ENCODE results near the gene PRDX6. TPM values are rescaled to one million over a fixed set of nuclear protein-coding genes. Genes with fewer than 3 reads are reported as not detected.
"Not testable (repeated sequence)": the region's sequence is repeated elsewhere in the genome, so short reads cannot be mapped to it uniquely, and the experiment has no call there.

The PRDX6 gene
- total RNA-seq, 5 donors from 2014 or later (not counting 1 experiment from before 2014, with no cell fraction given) = 70.7 to 108 (median 98.3) TPM

GRCh38 chr1:173459885-173460284 lies 17.2 kb upstream of the PRDX6 start:
- Mint-ChIP-seq H3K4me3 (no peak overlapping the region), H3K9me3 (peaks cover 4 to 12% (median 10%) of the 10 kb centered on the region in 3 donors), H3K27ac (peak overlapping the region in 1 of 2 donors; percentile 5), H3K27me3 (no peaks in the 10 kb centered on the region), H3K4me1 (peaks cover 40 to 53% (median 47%) of the 10 kb centered on the region in 3 donors), H3K36me3 (peaks cover 83% of the 10 kb centered on the region)
- POLR2A ChIA-PET = no interaction called here
- peaks cover 3 to 24% of the 10 kb centered on the region in 2 donors for H3K36me3 ChIP-seq (ENCODE audit: control insufficient read depth in 2 of 2, extremely low read depth in 1 of 2, insufficient read depth in 1 of 2, low read length in 1 of 2)
- no peak for ATAC-seq (replicated peaks in 1 of 4)
- WGBS (ENCODE audit: insufficient coverage) = 83% methylated on average over 2 of the region's 4 CpGs
- H3K27ac ChIP-seq (ENCODE audit: low read length) = no peak overlapping the region
- no peaks in the 10 kb centered on the region for H3K9me3 ChIP-seq
- no peak overlapping the region for H3K4me3 ChIP-seq (ENCODE audit: control insufficient read depth in 1 of 2, extremely low read depth in 1 of 2, low read length in 1 of 2)
- CTCF ChIA-PET = no interaction called here
- DNase-seq = no peak
- no peaks in the 10 kb centered on the region for H3K27me3 ChIP-seq (replicated peaks in 1 of 2; ENCODE audit: control insufficient read depth in 2 of 2, extremely low read depth in 1 of 2, insufficient read depth in 2 of 2, low read length in 1 of 2)
- peaks cover 2 to 11% of the 10 kb centered on the region in 2 experiments for H3K4me1 ChIP-seq (ENCODE audit: control insufficient read depth in 1 of 2, extremely low read depth in 1 of 2, insufficient read depth in 2 of 2, low read length in 2 of 2)

- H3K4me1 ChIP-seq (ENCODE audit: control insufficient read depth in 1 of 2, extremely low read depth in 1 of 2, insufficient read depth in 2 of 2, low read length in 2 of 2); H3K9me3 ChIP-seq; H3K27ac ChIP-seq (ENCODE audit: low read length); H3K27ac Mint-ChIP-seq; H3K4me3 Mint-ChIP-seq; ATAC-seq (replicated peaks in 1 of 4); DNase-seq; H3K4me3 ChIP-seq (ENCODE audit: control insufficient read depth in 1 of 2, extremely low read depth in 1 of 2, low read length in 1 of 2); POLR2A ChIA-PET; CTCF ChIA-PET; H3K27me3 ChIP-seq (replicated peaks in 1 of 2; ENCODE audit: control insufficient read depth in 2 of 2, extremely low read depth in 1 of 2, insufficient read depth in 2 of 2, low read length in 1 of 2); H3K27me3 Mint-ChIP-seq: not testable (repeated sequence)
- peaks cover 3 to 24% of the 10 kb centered on the region in 2 donors for H3K36me3 ChIP-seq (ENCODE audit: control insufficient read depth in 2 of 2, extremely low read depth in 1 of 2, insufficient read depth in 1 of 2, low read length in 1 of 2)
- WGBS (ENCODE audit: insufficient coverage) = no CpG with 5 or more reads among the region's 2 CpGs
- peaks cover 86% of the 10 kb centered on the region for H3K36me3 Mint-ChIP-seq
- H3K9me3 Mint-ChIP-seq = peaks cover 9 to 20% (median 19%) of the 10 kb centered on the region in 3 donors
- H3K4me1 Mint-ChIP-seq = peaks cover 34 to 51% (median 42%) of the 10 kb centered on the region in 3 donors
These were observed 14.5 kb upstream of the PRDX6 start for GRCh38 chr1:173462666-173463065.

GRCh38 chr1:173464185-173464584 lies 12.9 kb upstream of the PRDX6 start:
- H3K27me3 Mint-ChIP-seq; H3K27me3 ChIP-seq (replicated peaks in 1 of 2; ENCODE audit: control insufficient read depth in 2 of 2, extremely low read depth in 1 of 2, insufficient read depth in 2 of 2, low read length in 1 of 2); DNase-seq; H3K4me3 Mint-ChIP-seq; H3K4me1 ChIP-seq (ENCODE audit: control insufficient read depth in 1 of 2, extremely low read depth in 1 of 2, insufficient read depth in 2 of 2, low read length in 2 of 2); H3K4me3 ChIP-seq (ENCODE audit: control insufficient read depth in 1 of 2, extremely low read depth in 1 of 2, low read length in 1 of 2); CTCF ChIA-PET; POLR2A ChIA-PET; ATAC-seq (replicated peaks in 1 of 4); H3K27ac ChIP-seq (ENCODE audit: low read length); H3K9me3 ChIP-seq: not testable (repeated sequence)
- Mint-ChIP-seq H3K4me1 (peaks cover 28 to 49% (median 40%) of the 10 kb centered on the region in 3 donors), H3K9me3 (peaks cover 9 to 28% (median 28%) of the 10 kb centered on the region in 3 donors), H3K36me3 (peaks cover 86% of the 10 kb centered on the region), H3K27ac (peak overlapping the region in 1 of 2 donors; percentile 27)
- 77% methylated on average over 2 of the region's 2 CpGs for WGBS (ENCODE audit: insufficient coverage)
- H3K36me3 ChIP-seq (ENCODE audit: control insufficient read depth in 2 of 2, extremely low read depth in 1 of 2, insufficient read depth in 1 of 2, low read length in 1 of 2) = peaks cover 3 to 24% of the 10 kb centered on the region in 2 donors

- no peak overlapping the region for H3K4me3 ChIP-seq (ENCODE audit: control insufficient read depth in 1 of 2, extremely low read depth in 1 of 2, low read length in 1 of 2)
- ATAC-seq (replicated peaks in 1 of 4) (no peak), DNase-seq (no peak)
- no CpG with 5 or more reads among the region's 4 CpGs for WGBS (ENCODE audit: insufficient coverage)
- Mint-ChIP-seq H3K36me3 (peaks cover 81% of the 10 kb centered on the region), H3K27me3 (no peaks in the 10 kb centered on the region), H3K27ac (no peak overlapping the region), H3K4me1 (peaks cover 28 to 40% (median 34%) of the 10 kb centered on the region in 3 donors), H3K4me3 (no peak overlapping the region), H3K9me3 (peaks cover 13 to 45% (median 37%) of the 10 kb centered on the region in 3 donors)
- H3K4me1 ChIP-seq (ENCODE audit: control insufficient read depth in 1 of 2, extremely low read depth in 1 of 2, insufficient read depth in 2 of 2, low read length in 2 of 2) = no peaks in the 10 kb centered on the region
- H3K27ac ChIP-seq (ENCODE audit: low read length) = no peak overlapping the region
- no peaks in the 10 kb centered on the region for H3K36me3 ChIP-seq (ENCODE audit: control insufficient read depth in 2 of 2, extremely low read depth in 1 of 2, insufficient read depth in 1 of 2, low read length in 1 of 2)
- ChIA-PET CTCF (no interaction called here), POLR2A (no interaction called here)
- H3K27me3 ChIP-seq (replicated peaks in 1 of 2; ENCODE audit: control insufficient read depth in 2 of 2, extremely low read depth in 1 of 2, insufficient read depth in 2 of 2, low read length in 1 of 2) = no peaks in the 10 kb centered on the region
- no peaks in the 10 kb centered on the region for H3K9me3 ChIP-seq
These were observed 9.7 kb upstream of the PRDX6 start for GRCh38 chr1:173467426-173467825.

GRCh38 chr1:173469656-173470055 lies 7.5 kb upstream of the PRDX6 start:
- no peak overlapping the region for H3K27ac ChIP-seq (ENCODE audit: low read length)
- Mint-ChIP-seq H3K4me1 (peaks cover 24 to 40% (median 36%) of the 10 kb centered on the region in 3 donors), H3K9me3 (peaks cover 9 to 33% (median 26%) of the 10 kb centered on the region in 3 donors), H3K36me3 (peaks cover 75% of the 10 kb centered on the region), H3K27me3 (no peaks in the 10 kb centered on the region), H3K4me3 (no peak overlapping the region), H3K27ac (no peak overlapping the region)
- H3K4me3 ChIP-seq (ENCODE audit: control insufficient read depth in 1 of 2, extremely low read depth in 1 of 2, low read length in 1 of 2) = no peak overlapping the region
- ChIA-PET CTCF (no interaction called here), POLR2A (no interaction called here)
- H3K27me3 ChIP-seq (replicated peaks in 1 of 2; ENCODE audit: control insufficient read depth in 2 of 2, extremely low read depth in 1 of 2, insufficient read depth in 2 of 2, low read length in 1 of 2) = no peaks in the 10 kb centered on the region
- DNase-seq (no peak), ATAC-seq (replicated peaks in 1 of 4) (no peak)
- H3K9me3 ChIP-seq = no peaks in the 10 kb centered on the region
- H3K4me1 ChIP-seq (ENCODE audit: control insufficient read depth in 1 of 2, extremely low read depth in 1 of 2, insufficient read depth in 2 of 2, low read length in 2 of 2) = peaks cover 4 to 7% of the 10 kb centered on the region in 2 experiments
- 94% methylated on average over 2 of the region's 3 CpGs for WGBS (ENCODE audit: insufficient coverage)
- no peaks in the 10 kb centered on the region for H3K36me3 ChIP-seq (ENCODE audit: control insufficient read depth in 2 of 2, extremely low read depth in 1 of 2, insufficient read depth in 1 of 2, low read length in 1 of 2)

- Histone ChIP-seq H3K4me3 (ENCODE audit: control insufficient read depth in 1 of 2, extremely low read depth in 1 of 2, low read length in 1 of 2) (no peak overlapping the region), H3K36me3 (ENCODE audit: control insufficient read depth in 2 of 2, extremely low read depth in 1 of 2, insufficient read depth in 1 of 2, low read length in 1 of 2) (no peaks in the 10 kb centered on the region), H3K9me3 (no peaks in the 10 kb centered on the region), H3K4me1 (ENCODE audit: control insufficient read depth in 1 of 2, extremely low read depth in 1 of 2, insufficient read depth in 2 of 2, low read length in 2 of 2) (peaks cover 8 to 15% of the 10 kb centered on the region in 2 experiments), H3K27ac (ENCODE audit: low read length) (no peak overlapping the region), H3K27me3 (replicated peaks in 1 of 2; ENCODE audit: control insufficient read depth in 2 of 2, extremely low read depth in 1 of 2, insufficient read depth in 2 of 2, low read length in 1 of 2) (no peaks in the 10 kb centered on the region)
- Mint-ChIP-seq H3K36me3 (peaks cover 72% of the 10 kb centered on the region), H3K4me1 (peaks cover 26 to 41% (median 37%) of the 10 kb centered on the region in 3 donors), H3K27ac (no peak overlapping the region), H3K27me3 (no peaks in the 10 kb centered on the region), H3K9me3 (peaks cover 9 to 33% (median 26%) of the 10 kb centered on the region in 3 donors), H3K4me3 (no peak overlapping the region)
- CTCF ChIA-PET = no interaction called here
- DNase-seq (no peak), ATAC-seq (replicated peaks in 1 of 4) (no peak)
- POLR2A ChIA-PET = interaction anchor here in 1 of 2 donors (0.6 kb wide), 1 partner anchor 1033 kb away, joined by 12 read pairs; no protein-coding TSS in a partner anchor
- 91% methylated on average over 2 of the region's 4 CpGs for WGBS (ENCODE audit: insufficient coverage)
These were observed 6.5 kb upstream of the PRDX6 start for GRCh38 chr1:173470608-173471007.

All from T-cell (primary cell).